ENCODE results near the gene TSPAN18. TPM values are rescaled to one million over a fixed set of nuclear protein-coding genes. Genes with fewer than 3 reads are reported as not detected.

The TSPAN18 gene
- total RNA-seq, 1 experiment from 2014 or later: not detected

DNA sequence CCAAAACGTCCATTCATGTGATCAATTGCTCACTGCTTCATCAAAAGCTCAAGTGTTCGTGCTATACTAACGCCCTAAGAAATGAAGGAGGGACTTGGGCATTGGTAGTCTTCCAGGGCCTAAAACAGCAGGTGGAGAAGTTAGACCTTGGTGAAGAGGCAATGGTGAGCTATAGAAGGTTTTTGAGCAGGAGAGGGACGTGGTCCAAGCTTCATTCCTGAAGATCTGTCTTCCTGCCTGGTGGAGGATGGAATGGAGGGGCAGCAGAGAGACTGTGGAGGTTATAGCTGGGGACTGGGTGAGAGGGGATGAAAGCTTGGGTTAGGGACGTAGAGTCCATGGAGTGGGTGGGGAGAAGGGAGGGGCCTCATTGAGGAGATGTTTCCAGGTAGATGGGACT is 126.2 kb downstream of the TSPAN18 start:
- Histone ChIP-seq H3K9me3 (ENCODE audit: low read length) (no peaks in the 10 kb centered on the region), H3K4me3 (ENCODE audit: low read length) (no peak overlapping the region), H3K9ac (ENCODE audit: low read length) (no peak overlapping the region), H3K27me3 (ENCODE audit: low read length) (no peaks in the 10 kb centered on the region), H2AFZ (ENCODE audit: low read length) (no peak overlapping the region), H3K4me1 (ENCODE audit: insufficient read depth, low read length) (peaks cover 36% of the 10 kb centered on the region), H4K20me1 (ENCODE audit: low read length) (no peaks in the 10 kb centered on the region), H3K27ac (ENCODE audit: low read length) (no peak overlapping the region), H3F3A (ENCODE audit: low read length, unreplicated experiment) (no peaks in the 10 kb centered on the region), H3K79me2 (ENCODE audit: low read length) (no peaks in the 10 kb centered on the region), H3K9me2 (replicated peaks; ENCODE audit: low read length) (no peaks in the 10 kb centered on the region), H3K36me3 (ENCODE audit: low read depth, low read length) (no peaks in the 10 kb centered on the region), H3K4me2 (ENCODE audit: low read length) (no peak overlapping the region)
- DNase-seq (no peak), ATAC-seq (no peak)
- intact Hi-C loops (cut with micrococcal nuclease): loop anchor here (1.0 kb wide), 1 partner anchor 9 kb away; no protein-coding TSS in a partner anchor
- CTCF ChIA-PET: no interaction called here
- TF ChIP-seq EZH2 (IDR thresholded peaks at IDR 0.05; ENCODE audit: low read length, unreplicated experiment): no peak
- TF ChIP-seq EZH2phosphoT487 (IDR thresholded peaks at IDR 0.05; ENCODE audit: borderline replicate concordance, low read length): no peak
- TF ChIP-seq, protein P1, sequence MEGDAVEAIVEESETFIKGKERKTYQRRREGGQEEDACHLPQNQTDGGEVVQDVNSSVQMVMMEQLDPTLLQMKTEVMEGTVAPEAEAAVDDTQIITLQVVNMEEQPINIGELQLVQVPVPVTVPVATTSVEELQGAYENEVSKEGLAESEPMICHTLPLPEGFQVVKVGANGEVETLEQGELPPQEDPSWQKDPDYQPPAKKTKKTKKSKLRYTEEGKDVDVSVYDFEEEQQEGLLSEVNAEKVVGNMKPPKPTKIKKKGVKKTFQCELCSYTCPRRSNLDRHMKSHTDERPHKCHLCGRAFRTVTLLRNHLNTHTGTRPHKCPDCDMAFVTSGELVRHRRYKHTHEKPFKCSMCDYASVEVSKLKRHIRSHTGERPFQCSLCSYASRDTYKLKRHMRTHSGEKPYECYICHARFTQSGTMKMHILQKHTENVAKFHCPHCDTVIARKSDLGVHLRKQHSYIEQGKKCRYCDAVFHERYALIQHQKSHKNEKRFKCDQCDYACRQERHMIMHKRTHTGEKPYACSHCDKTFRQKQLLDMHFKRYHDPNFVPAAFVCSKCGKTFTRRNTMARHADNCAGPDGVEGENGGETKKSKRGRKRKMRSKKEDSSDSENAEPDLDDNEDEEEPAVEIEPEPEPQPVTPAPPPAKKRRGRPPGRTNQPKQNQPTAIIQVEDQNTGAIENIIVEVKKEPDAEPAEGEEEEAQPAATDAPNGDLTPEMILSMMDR (conservative IDR thresholded peaks at IDR 0.05; ENCODE audit: low read depth, low read length): no peak
- no TSS peak for BruUV-seq (replicated peaks)
- POLR2A ChIA-PET (ENCODE audit: unreplicated experiment): no interaction called here

DNA sequence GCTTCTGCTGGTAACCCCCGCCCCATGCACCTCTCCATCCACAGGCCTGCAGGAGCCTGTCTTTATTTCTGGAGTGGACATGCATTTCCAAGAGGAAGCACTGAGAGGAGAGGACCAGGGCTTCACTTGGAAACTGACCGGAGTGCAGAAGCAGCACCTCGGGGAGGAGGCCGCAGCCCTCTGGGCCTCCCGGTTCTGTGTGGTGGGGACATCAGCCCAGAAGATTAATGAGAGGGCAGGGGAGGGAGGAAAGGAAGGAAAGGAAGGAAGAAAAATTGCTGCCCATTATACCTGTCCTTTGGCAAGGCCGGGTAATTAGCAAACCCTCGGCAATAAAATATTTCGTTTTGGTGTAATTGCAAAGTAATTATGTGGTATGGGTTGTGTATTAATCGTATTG is 126.9 kb downstream of the TSPAN18 start:
- Histone ChIP-seq H3K9me2 (replicated peaks; ENCODE audit: low read length) (no peaks in the 10 kb centered on the region), H3F3A (ENCODE audit: low read length, unreplicated experiment) (no peaks in the 10 kb centered on the region), H3K4me1 (ENCODE audit: insufficient read depth, low read length) (peaks cover 36% of the 10 kb centered on the region), H2AFZ (ENCODE audit: low read length) (no peak overlapping the region), H3K36me3 (ENCODE audit: low read depth, low read length) (no peaks in the 10 kb centered on the region), H3K4me3 (ENCODE audit: low read length) (no peak overlapping the region), H3K9ac (ENCODE audit: low read length) (no peak overlapping the region), H3K27me3 (ENCODE audit: low read length) (no peaks in the 10 kb centered on the region), H3K9me3 (ENCODE audit: low read length) (no peaks in the 10 kb centered on the region), H3K4me2 (ENCODE audit: low read length) (no peak overlapping the region), H3K79me2 (ENCODE audit: low read length) (no peaks in the 10 kb centered on the region), H4K20me1 (ENCODE audit: low read length) (no peaks in the 10 kb centered on the region), H3K27ac (ENCODE audit: low read length) (no peak overlapping the region)
- no peak for TF ChIP-seq EZH2phosphoT487 (IDR thresholded peaks at IDR 0.05; ENCODE audit: borderline replicate concordance, low read length)
- no peak for TF ChIP-seq EZH2 (IDR thresholded peaks at IDR 0.05; ENCODE audit: low read length, unreplicated experiment)
- TF ChIP-seq, protein P1 (conservative IDR thresholded peaks at IDR 0.05; ENCODE audit: low read depth, low read length): no peak
- no TSS peak for BruUV-seq (replicated peaks)
- ATAC-seq: no peak
- intact Hi-C loops (cut with micrococcal nuclease): no loop called here
- DNase-seq: no peak
- ChIA-PET CTCF (interaction anchor here (0.6 kb wide), 1 partner anchor 790 kb away, joined by 7 read pairs; no protein-coding TSS in a partner anchor), POLR2A (ENCODE audit: unreplicated experiment) (interaction anchor here (0.6 kb wide), 1 partner anchor 8 kb away, joined by 4 read pairs; no protein-coding TSS in a partner anchor)

DNA sequence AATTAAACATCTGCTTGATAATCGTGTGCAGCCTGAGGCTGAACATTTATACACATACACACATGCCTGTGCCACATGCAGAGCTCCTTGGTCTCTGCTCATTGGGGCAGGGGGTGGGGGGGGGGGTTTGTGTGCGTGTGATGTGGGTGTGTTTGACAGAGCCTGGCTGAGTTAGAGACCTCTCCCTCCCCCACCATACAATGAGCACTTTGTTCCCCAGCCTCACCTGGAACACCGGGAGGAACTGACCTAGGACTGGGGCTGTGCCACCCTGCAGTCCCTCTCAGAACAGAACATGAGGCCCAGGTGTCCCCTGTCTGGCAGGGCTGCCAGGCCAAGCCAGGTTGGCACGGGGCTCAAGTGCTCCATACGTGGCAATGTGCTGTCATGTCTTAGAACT is 127.3 kb downstream of the TSPAN18 start:
- peak overlapping the region; percentile 76 for H3K27ac ChIP-seq (ENCODE audit: low read length)
- H3K4me3 ChIP-seq (ENCODE audit: low read length): no peak overlapping the region
- H3K4me1 ChIP-seq (ENCODE audit: insufficient read depth, low read length): peaks cover 36% of the 10 kb centered on the region
- H3K36me3 ChIP-seq (ENCODE audit: low read depth, low read length): no peaks in the 10 kb centered on the region
- no peaks in the 10 kb centered on the region for H3F3A ChIP-seq (ENCODE audit: low read length, unreplicated experiment)
- no peaks in the 10 kb centered on the region for H3K9me3 ChIP-seq (ENCODE audit: low read length)
- peak overlapping the region; percentile 10; the same call in 1 of the 2 replicates for H3K9ac ChIP-seq (ENCODE audit: low read length)
- no peak overlapping the region for H2AFZ ChIP-seq (ENCODE audit: low read length)
- ATAC-seq (peak; percentile 15), DNase-seq (peak; percentile 25)
- CTCF ChIA-PET: interaction anchor here (0.6 kb wide), 1 partner anchor 791 kb away, joined by 7 read pairs; no protein-coding TSS in a partner anchor
- no peaks in the 10 kb centered on the region for H3K9me2 ChIP-seq (replicated peaks; ENCODE audit: low read length)
- no peaks in the 10 kb centered on the region for H4K20me1 ChIP-seq (ENCODE audit: low read length)
- POLR2A ChIA-PET (ENCODE audit: unreplicated experiment): interaction anchor here (0.6 kb wide), 1 partner anchor 8 kb away, joined by 4 read pairs; no protein-coding TSS in a partner anchor
- no TSS peak for BruUV-seq (replicated peaks)
- H3K27me3 ChIP-seq (ENCODE audit: low read length): no peaks in the 10 kb centered on the region
- peak overlapping the region; percentile 45 for H3K4me2 ChIP-seq (ENCODE audit: low read length)
- H3K79me2 ChIP-seq (ENCODE audit: low read length): no peaks in the 10 kb centered on the region
- TF ChIP-seq EZH2phosphoT487 (IDR thresholded peaks at IDR 0.05; ENCODE audit: borderline replicate concordance, low read length) (no peak), EZH2 (IDR thresholded peaks at IDR 0.05; ENCODE audit: low read length, unreplicated experiment) (no peak)
- TF ChIP-seq, protein P1 (conservative IDR thresholded peaks at IDR 0.05; ENCODE audit: low read depth, low read length): no peak
- intact Hi-C loops (cut with micrococcal nuclease): no loop called here
